ENCODE data around the gene IL1RAPL2. TPM values are rescaled to one million over a fixed set of nuclear protein-coding genes. Genes with fewer than 3 reads are reported as not detected.

Gene IL1RAPL2
- not detected for total RNA-seq (2013)
- polyA plus RNA-seq (not detected), polyA minus RNA-seq (not detected in 2 replicates), total RNA-seq (0 to 0.46 (median 0) reads per million in 11 experiments)

DNA sequence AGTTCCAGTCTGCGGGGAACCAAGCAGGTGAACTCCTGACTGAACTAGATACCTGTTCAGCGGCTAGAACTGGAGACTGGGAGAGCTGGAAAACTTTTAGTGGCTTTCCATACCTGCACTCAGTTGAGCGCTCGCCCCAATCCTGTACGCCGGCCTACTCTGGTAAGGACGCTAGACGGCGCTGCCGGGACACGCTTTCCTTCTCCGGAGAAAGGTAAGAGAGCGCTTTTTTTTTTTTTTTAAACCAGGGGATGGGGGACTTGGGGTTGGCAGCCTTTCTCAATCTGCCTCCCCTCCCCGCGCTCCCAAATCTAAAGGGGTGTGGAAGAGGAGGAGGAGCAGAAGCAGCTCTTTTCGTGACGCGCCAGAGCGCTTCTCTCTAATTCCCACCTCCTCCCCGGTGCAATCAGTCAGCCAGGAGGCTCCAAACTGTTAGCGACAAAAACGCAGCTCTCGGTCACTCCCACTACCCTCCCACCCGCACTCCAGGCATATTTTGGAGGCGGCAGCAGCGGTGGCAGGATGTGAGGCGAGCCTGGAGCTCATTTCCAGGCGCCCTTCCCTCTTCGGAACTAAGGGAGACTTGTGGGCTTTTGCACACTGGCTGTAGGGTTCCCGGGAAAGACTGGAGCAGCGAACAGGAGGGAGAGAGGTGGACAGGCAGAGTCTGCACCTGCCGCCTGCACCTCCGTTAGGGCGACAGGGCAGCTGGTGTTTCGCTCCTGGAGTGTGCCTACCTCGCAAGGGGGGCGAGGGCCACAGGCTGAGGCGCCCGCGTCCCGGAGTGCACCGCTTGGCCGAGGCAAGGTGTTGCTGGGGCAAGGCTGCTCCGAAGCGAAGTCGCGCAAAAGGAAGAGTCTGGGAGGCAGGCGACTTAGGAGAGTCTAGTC, at the start of gene IL1RAPL2:
Gene IL1RAPL2 (plus strand): TSS at position 409 of the 890 bp plus-strand sequence.
- H3K4me1 Mint-ChIP-seq, result no peaks in the 10 kb centered on the region
- H3K36me3 Mint-ChIP-seq, result no peaks in the 10 kb centered on the region
- Histone ChIP-seq H3K4me2 (replicated peaks; ENCODE audit: extremely low read depth, low read length, poor library complexity, severe bottlenecking) (no peak within 1 kb of the TSS), H3K4me3 (replicated peaks in 1 of 3; ENCODE audit: low read depth in 2 of 3, low read length in 3 of 3) (no peak within 1 kb of the TSS), H4K20me1 (ENCODE audit: insufficient read depth, low read length) (no peaks in the 10 kb centered on the region), H3K79me2 (ENCODE audit: insufficient read depth, low read length) (no peaks in the 10 kb centered on the region), H2AFZ (ENCODE audit: insufficient read depth, low read depth, low read length, poor library complexity, severe bottlenecking) (no peak within 1 kb of the TSS), H3K9ac (ENCODE audit: insufficient read depth, low read length, poor library complexity, severe bottlenecking) (no peak within 1 kb of the TSS), H3K27me3 (ENCODE audit: control insufficient read depth in 2 of 2, insufficient read depth in 2 of 2, low read length in 2 of 2) (peaks cover 3 to 51% of the 10 kb centered on the region in 2 donors), H3K36me3 (replicated peaks in 1 of 2; ENCODE audit: control insufficient read depth in 1 of 2, insufficient read depth in 2 of 2, low read length in 2 of 2) (no peaks in the 10 kb centered on the region), H3K4me1 (ENCODE audit: control insufficient read depth in 1 of 2, insufficient read depth in 2 of 2, low read length in 2 of 2) (no peaks in the 10 kb centered on the region), H3K9me3 (replicated peaks in 1 of 2; ENCODE audit: control insufficient read depth in 1 of 2, insufficient read depth in 1 of 2, low read length in 2 of 2) (no peaks in the 10 kb centered on the region), H3K27ac (ENCODE audit: low read depth in 1 of 2, low read length in 2 of 2) (no peak within 1 kb of the TSS)
- peak within 1 kb of the TSS in 1 of 2 donors; percentile 53 for H3K4me3 Mint-ChIP-seq
- WGBS (ENCODE audit: insufficient coverage), result 5% methylated on average over 12 of the region's 48 CpGs
- intact Hi-C loops (cut with micrococcal nuclease), result no loop called here
- H3K9me3 Mint-ChIP-seq, result peaks cover 0 to 16% (median 2%) of the 10 kb centered on the region in 7 donors
- DNase-seq, result no peak
- TF ChIP-seq CTCF (IDR thresholded peaks at IDR 0.05), result no peak
- H3K27me3 Mint-ChIP-seq (ENCODE audit: low read depth in 3 of 3), result peaks cover 41 to 60% (median 49%) of the 10 kb centered on the region in 3 donors
- no peak within 1 kb of the TSS for H3K27ac Mint-ChIP-seq

DNA sequence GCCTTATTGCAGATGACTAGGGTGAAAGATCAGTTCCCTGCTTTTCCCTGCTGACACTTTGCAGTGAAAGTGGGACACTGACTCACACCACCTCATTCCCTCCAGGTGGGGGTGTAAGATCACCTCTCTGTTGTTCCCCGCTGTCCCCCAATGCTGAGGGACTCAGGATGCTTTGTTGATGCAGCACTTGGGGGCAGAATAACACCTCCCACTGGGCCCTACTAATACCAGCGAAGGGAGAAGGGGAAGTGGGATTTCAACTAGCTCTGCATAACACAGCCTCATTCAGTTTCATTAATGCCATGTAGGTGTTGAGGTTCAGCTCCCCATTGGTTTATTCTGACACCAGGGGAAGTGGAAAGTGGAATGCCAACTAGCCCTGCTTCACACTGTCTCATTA, 43.6 kb upstream of the IL1RAPL2 start:
- Histone ChIP-seq H4K20me1 (ENCODE audit: insufficient read depth, low read length) (no peaks in the 10 kb centered on the region), H3K4me1 (ENCODE audit: control insufficient read depth in 1 of 2, insufficient read depth in 2 of 2, low read length in 2 of 2) (no peaks in the 10 kb centered on the region), H3K9ac (ENCODE audit: insufficient read depth, low read length, poor library complexity, severe bottlenecking) (no peak overlapping the region), H3K9me3 (replicated peaks in 1 of 2; ENCODE audit: control insufficient read depth in 1 of 2, insufficient read depth in 1 of 2, low read length in 2 of 2) (no peaks in the 10 kb centered on the region), H3K4me2 (replicated peaks; ENCODE audit: extremely low read depth, low read length, poor library complexity, severe bottlenecking) (no peak overlapping the region), H3K79me2 (ENCODE audit: insufficient read depth, low read length) (no peaks in the 10 kb centered on the region), H3K27me3 (ENCODE audit: control insufficient read depth in 2 of 2, insufficient read depth in 2 of 2, low read length in 2 of 2) (no peaks in the 10 kb centered on the region), H3K4me3 (replicated peaks in 1 of 3; ENCODE audit: low read depth in 2 of 3, low read length in 3 of 3) (no peak overlapping the region), H3K27ac (ENCODE audit: low read depth in 1 of 2, low read length in 2 of 2) (no peak overlapping the region), H2AFZ (ENCODE audit: insufficient read depth, low read depth, low read length, poor library complexity, severe bottlenecking) (no peak overlapping the region), H3K36me3 (replicated peaks in 1 of 2; ENCODE audit: control insufficient read depth in 1 of 2, insufficient read depth in 2 of 2, low read length in 2 of 2) (no peaks in the 10 kb centered on the region)
- no peak overlapping the region for H3K4me3 Mint-ChIP-seq
- no peaks in the 10 kb centered on the region for H3K36me3 Mint-ChIP-seq
- intact Hi-C loops (cut with micrococcal nuclease), result no loop called here
- no peaks in the 10 kb centered on the region for H3K4me1 Mint-ChIP-seq
- no peak overlapping the region for H3K27ac Mint-ChIP-seq
- TF ChIP-seq CTCF (IDR thresholded peaks at IDR 0.05), result no peak
- H3K27me3 Mint-ChIP-seq (ENCODE audit: low read depth in 3 of 3), result peaks cover 0 to 5% (median 0%) of the 10 kb centered on the region in 3 donors
- DNase-seq, result no peak
- peaks cover 0 to 4% (median 0%) of the 10 kb centered on the region in 7 donors for H3K9me3 Mint-ChIP-seq
- WGBS (ENCODE audit: insufficient coverage), result no CpG with 5 or more reads among the region's 2 CpGs
